Measurements from ENCODE around the gene HRC. TPM values are rescaled to one million over a fixed set of nuclear protein-coding genes. Genes with fewer than 3 reads are reported as not detected.
A peak's percentile ranks its signal among the peaks of the same experiment; 100 is the strongest.

The HRC gene, protein sequence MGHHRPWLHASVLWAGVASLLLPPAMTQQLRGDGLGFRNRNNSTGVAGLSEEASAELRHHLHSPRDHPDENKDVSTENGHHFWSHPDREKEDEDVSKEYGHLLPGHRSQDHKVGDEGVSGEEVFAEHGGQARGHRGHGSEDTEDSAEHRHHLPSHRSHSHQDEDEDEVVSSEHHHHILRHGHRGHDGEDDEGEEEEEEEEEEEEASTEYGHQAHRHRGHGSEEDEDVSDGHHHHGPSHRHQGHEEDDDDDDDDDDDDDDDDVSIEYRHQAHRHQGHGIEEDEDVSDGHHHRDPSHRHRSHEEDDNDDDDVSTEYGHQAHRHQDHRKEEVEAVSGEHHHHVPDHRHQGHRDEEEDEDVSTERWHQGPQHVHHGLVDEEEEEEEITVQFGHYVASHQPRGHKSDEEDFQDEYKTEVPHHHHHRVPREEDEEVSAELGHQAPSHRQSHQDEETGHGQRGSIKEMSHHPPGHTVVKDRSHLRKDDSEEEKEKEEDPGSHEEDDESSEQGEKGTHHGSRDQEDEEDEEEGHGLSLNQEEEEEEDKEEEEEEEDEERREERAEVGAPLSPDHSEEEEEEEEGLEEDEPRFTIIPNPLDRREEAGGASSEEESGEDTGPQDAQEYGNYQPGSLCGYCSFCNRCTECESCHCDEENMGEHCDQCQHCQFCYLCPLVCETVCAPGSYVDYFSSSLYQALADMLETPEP
- total RNA-seq (2021; ENCODE audit: unreplicated experiment): 0.13 TPM
- polyA plus RNA-seq (2012; ENCODE audit: insufficient read length): 0.61 TPM
- Bru-seq, nascent RNA: percentile 17 among the genes with signal in this experiment
- BruChase-seq, experiment 1, labeled RNA remaining after a 2-hour chase: percentile 13 among the genes with signal in this experiment
- BruChase-seq, experiment 2, labeled RNA remaining after a 6-hour chase: percentile 30 among the genes with signal in this experiment
- long read RNA-seq: 0 reads

GRCh38 chr19:49155005-49155819, at the start of gene HRC:
Gene HRC (minus strand): TSS chr19:49155396. CDS start chr19:49155237, 159 bp downstream.
- no TSS peak for BruUV-seq (replicated peaks)
- no peak for DNase-seq (ENCODE audit: low read depth, low spot score)
- no peak within 1 kb of the TSS for H3K4me3 ChIP-seq (ENCODE audit: low read depth in 2 of 2, low read length in 2 of 2)
- H3K27me3 ChIP-seq (ENCODE audit: control insufficient read depth, insufficient read depth, low read length): no peaks in the 10 kb centered on the region
- peaks cover 4% of the 10 kb centered on the region for H3K4me1 ChIP-seq (ENCODE audit: control insufficient read depth, insufficient read depth, low read length)
- no peaks in the 10 kb centered on the region for H3K9me3 ChIP-seq (ENCODE audit: control insufficient read depth, insufficient read depth, low read depth, low read length)
- in situ Hi-C loops (cut with HindIII; ENCODE audit: low pct_unique_long_range_greater_than_20kb, low sequenced_read_pairs) (no loop called here), intact Hi-C loops (cut with micrococcal nuclease; ENCODE audit: unreplicated experiment) (no loop called here)
- no peak within 1 kb of the TSS for H3K27ac ChIP-seq (ENCODE audit: low read length)
- no peaks in the 10 kb centered on the region; the same call in 1 of the 2 replicates for H3K36me3 ChIP-seq (ENCODE audit: control insufficient read depth, insufficient read depth, low read length)
- ATAC-seq: no peak
- ChIA-PET CTCF (interaction anchor here (0.5 kb wide), 1 partner anchor 44 kb away, joined by 3 read pairs; no protein-coding TSS in a partner anchor), POLR2A (no interaction called here)
- TF ChIP-seq POLR2AphosphoS5 (IDR thresholded peaks at IDR 0.05; ENCODE audit: low read depth, low read length): no peak
- TF ChIP-seq REST (IDR thresholded peaks at IDR 0.05; ENCODE audit: insufficient read depth in 1 of 2, low read depth in 2 of 2, low read length in 1 of 2): no peak
- TF ChIP-seq, protein P1, sequence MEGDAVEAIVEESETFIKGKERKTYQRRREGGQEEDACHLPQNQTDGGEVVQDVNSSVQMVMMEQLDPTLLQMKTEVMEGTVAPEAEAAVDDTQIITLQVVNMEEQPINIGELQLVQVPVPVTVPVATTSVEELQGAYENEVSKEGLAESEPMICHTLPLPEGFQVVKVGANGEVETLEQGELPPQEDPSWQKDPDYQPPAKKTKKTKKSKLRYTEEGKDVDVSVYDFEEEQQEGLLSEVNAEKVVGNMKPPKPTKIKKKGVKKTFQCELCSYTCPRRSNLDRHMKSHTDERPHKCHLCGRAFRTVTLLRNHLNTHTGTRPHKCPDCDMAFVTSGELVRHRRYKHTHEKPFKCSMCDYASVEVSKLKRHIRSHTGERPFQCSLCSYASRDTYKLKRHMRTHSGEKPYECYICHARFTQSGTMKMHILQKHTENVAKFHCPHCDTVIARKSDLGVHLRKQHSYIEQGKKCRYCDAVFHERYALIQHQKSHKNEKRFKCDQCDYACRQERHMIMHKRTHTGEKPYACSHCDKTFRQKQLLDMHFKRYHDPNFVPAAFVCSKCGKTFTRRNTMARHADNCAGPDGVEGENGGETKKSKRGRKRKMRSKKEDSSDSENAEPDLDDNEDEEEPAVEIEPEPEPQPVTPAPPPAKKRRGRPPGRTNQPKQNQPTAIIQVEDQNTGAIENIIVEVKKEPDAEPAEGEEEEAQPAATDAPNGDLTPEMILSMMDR (IDR thresholded peaks at IDR 0.05): no peak
- TF ChIP-seq SIN3A (IDR thresholded peaks at IDR 0.05; ENCODE audit: borderline replicate concordance, insufficient read depth, low read depth, low read length): no peak
- TF ChIP-seq TCF7L2 (IDR thresholded peaks at IDR 0.05; ENCODE audit: low read depth, low read length): no peak

DNA sequence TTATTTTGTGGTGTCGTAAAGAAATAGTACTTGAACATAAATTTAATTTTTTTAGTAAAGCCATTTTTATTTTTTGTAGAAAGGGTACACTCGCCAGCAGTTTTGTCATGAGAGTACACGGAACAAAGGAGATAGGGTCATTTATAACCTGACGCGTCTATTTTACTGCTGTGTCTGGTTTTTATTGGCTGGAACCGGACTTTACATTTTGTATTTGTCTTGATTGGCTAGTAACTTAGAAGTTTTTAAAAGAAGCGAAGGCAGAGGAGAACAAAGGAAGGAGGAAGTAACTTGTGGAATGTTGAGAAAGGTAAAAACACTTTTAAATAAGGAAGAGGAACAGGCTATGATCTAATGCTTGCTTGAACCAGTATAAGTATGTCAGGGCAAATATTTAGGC, 45.8 kb upstream of the HRC start:
- TF ChIP-seq POLR2AphosphoS5 (IDR thresholded peaks at IDR 0.05; ENCODE audit: low read depth, low read length) (no peak), REST (IDR thresholded peaks at IDR 0.05; ENCODE audit: insufficient read depth in 1 of 2, low read depth in 2 of 2, low read length in 1 of 2) (no peak), SIN3A (IDR thresholded peaks at IDR 0.05; ENCODE audit: borderline replicate concordance, insufficient read depth, low read depth, low read length) (no peak), TCF7L2 (IDR thresholded peaks at IDR 0.05; ENCODE audit: low read depth, low read length) (no peak)
- TF ChIP-seq, protein P1 (IDR thresholded peaks at IDR 0.05): no peak
- Histone ChIP-seq H3K9me3 (ENCODE audit: control insufficient read depth, insufficient read depth, low read depth, low read length) (no peaks in the 10 kb centered on the region), H3K4me1 (ENCODE audit: control insufficient read depth, insufficient read depth, low read length) (no peaks in the 10 kb centered on the region), H3K27ac (ENCODE audit: low read length) (no peak overlapping the region), H3K4me3 (ENCODE audit: low read depth in 2 of 2, low read length in 2 of 2) (no peak overlapping the region), H3K36me3 (ENCODE audit: control insufficient read depth, insufficient read depth, low read length) (no peaks in the 10 kb centered on the region; the same call in 1 of the 2 replicates), H3K27me3 (ENCODE audit: control insufficient read depth, insufficient read depth, low read length) (no peaks in the 10 kb centered on the region)
- ChIA-PET POLR2A (no interaction called here), CTCF (no interaction called here)
- in situ Hi-C loops (cut with HindIII; ENCODE audit: low pct_unique_long_range_greater_than_20kb, low sequenced_read_pairs): no loop called here
- BruUV-seq (replicated peaks): no TSS peak
- ATAC-seq: no peak
- DNase-seq (ENCODE audit: low read depth, low spot score): no peak
- intact Hi-C loops (cut with micrococcal nuclease; ENCODE audit: unreplicated experiment): no loop called here
